GM18502 (cell line): ENCODE measurements around the gene GTF2H4.
"Not testable (repeated sequence)": the region's sequence is repeated elsewhere in the genome, so short reads cannot be mapped to it uniquely, and the experiment has no call there.

ENCODE experiments used
- ATAC-seq: cut with Tn5 transposase; IDR thresholded peaks from one replicate; pipeline ENCODE4 v1.9.1; 2021; ENCODE audit warnings: mild to moderate bottlenecking; ENCODE audit not compliant: unreplicated experiment, poor library complexity

The GTF2H4 gene

GRCh38 chr6:30893666-30894065, 14.3 kb upstream of the GTF2H4 start:
- ATAC-seq = no peak

DNA sequence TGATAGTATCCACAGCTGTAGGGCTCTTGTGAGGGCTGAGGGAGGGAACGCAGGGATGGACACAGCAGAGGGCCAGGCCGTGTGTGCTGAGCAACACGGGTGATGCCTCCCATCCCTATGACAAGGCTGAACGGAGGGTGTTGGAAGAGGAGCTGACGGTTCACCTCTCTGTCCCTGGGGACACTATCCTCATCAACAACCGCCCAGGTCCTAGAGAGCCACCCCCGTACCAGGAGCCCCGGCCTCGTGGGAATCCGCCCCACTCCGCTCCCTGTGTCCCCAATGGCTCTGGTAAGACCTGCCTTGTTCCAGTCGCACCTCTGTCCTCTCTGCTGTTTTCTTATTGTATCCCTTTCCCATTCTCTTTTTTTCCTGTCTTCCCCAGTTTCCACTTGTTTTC, 13.6 kb upstream of the GTF2H4 start:
- ATAC-seq = no peak

GRCh38 chr6:30894935-30895334, 13.1 kb upstream of the GTF2H4 start:
- no peak for ATAC-seq

DNA sequence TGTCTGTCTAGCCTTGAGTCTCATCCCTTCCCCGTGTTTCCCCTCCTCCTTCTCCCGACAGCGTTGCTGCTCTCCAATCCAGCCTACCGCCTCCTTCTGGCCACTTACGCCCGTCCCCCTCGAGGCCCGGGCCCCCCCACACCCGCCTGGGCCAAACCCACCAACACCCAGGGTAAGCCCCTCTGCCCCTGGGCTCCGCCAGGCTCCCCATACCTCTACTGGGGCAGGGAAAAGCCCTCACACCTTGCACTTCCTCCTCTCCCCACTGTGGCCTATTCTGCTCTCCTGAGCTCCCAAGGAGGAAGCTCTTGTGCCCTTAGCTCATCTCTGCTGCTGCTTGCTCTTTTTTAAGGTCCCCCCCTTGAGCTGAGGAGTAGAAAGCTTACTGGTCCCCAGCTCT, 12.7 kb upstream of the GTF2H4 start:
- ATAC-seq = no peak

GRCh38 chr6:30896541-30896940, 11.5 kb upstream of the GTF2H4 start:
- no peak for ATAC-seq

- ATAC-seq = no peak
Observed at GRCh38 chr6:30897882-30898281, 10.1 kb upstream of the GTF2H4 start.

DNA sequence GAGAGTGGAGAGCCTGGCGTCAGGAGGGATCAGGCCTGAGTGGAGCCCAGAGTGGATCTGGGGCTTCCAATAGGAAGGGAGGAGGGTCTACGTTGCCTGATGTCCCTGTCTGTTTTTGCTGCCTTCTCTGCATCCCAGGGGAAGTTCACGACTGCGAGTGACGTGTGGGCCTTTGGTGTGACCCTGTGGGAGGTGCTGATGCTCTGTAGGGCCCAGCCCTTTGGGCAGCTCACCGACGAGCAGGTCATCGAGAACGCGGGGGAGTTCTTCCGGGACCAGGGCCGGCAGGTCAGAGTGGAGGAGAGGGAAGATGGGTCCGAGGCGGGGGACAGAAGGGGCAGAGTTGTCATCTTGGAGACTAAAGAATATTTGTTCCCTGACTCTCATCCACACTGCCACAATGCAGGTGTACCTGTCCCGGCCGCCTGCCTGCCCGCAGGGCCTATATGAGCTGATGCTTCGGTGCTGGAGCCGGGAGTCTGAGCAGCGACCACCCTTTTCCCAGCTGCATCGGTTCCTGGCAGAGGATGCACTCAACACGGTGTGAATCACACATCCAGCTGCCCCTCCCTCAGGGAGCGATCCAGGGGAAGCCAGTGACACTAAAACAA, 9.2 kb upstream of the GTF2H4 start:
- no peak for ATAC-seq

DNA sequence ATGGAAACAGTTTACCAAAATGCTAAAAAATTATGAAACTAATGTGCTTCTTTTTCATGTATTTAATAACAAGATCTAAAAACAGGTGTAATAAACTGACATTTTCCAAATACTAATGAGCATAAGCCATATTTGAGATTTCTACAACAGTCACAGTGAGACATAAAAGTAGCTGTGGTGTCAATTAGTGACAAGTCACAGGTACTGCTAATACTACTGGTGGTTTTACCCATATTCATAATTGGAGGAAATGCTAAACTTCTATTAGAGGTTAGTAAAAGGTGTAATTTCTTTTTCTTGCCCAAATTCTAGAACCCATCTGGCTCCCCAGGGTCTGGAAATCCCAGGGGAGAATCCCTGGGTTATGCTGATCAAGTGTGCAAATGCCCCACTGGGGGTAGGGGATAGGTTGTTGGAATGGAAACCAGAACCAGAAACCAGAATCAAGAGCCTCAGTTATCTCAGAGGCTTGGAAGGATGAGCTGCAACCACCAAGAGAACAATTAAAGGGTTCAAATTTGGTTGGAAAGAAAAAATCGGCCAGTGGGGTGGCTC, 7.1 kb upstream of the GTF2H4 start:
- no peak for ATAC-seq

DNA sequence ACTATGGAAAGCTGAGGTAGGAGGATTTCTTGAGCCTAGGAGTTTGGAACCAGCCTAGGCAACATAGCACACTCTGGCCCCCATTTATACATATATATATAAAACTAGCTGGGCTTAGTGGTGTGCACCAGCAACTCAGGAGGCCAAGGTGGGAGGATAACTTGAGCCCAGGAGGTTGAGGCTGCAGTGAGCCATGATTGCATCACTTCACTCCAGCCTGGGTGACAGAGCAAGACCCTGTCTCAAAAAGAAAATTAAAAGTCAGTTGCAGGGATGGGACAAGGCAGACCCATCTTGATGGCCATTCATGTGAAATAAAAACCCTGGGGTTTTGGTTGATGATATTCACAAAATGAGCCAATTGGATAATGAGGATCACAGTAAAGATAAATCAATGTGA, 6.6 kb upstream of the GTF2H4 start:
- ATAC-seq = no peak

GRCh38 chr6:30902196-30902595, 5.8 kb upstream of the GTF2H4 start:
- ATAC-seq = not testable (repeated sequence)

DNA sequence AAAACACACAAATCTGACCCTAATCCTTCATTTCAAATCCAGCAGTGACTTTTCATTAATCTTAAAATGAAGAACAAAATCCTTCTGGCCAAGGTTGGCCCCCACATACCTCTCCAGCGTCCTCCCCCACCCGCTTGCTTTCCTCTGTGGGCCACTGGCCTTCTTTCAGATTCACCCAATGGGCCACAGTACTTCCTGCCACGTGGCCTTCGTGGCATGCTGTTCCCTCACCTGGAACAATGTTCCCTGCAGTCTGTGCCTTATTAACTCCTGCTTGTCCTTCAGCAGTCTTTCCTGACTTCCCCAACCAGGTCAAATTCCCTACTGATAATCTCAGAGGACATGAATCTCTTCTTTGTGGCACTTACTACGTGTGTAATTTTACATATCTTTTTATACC, 5.3 kb upstream of the GTF2H4 start:
- no peak for ATAC-seq

DNA sequence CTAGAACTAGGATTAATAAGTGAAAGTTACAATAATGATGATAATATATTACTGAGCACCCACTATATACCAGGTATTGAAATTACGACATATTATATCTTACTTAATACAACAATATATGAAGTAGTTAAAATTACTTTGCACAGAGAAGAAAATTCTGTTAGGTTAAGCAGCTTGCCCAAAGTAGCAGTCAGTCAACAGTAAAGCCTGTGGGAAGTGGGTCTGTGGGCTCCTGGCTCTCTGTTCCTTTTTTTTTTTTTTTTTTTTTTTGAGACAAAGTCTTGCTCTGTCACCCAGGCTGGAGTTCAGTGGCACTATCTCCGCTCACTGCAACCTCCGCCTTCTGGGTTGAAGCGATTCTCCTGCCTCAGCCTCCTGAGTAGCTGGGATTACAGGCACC, 4.8 kb upstream of the GTF2H4 start:
- ATAC-seq = no peak

DNA sequence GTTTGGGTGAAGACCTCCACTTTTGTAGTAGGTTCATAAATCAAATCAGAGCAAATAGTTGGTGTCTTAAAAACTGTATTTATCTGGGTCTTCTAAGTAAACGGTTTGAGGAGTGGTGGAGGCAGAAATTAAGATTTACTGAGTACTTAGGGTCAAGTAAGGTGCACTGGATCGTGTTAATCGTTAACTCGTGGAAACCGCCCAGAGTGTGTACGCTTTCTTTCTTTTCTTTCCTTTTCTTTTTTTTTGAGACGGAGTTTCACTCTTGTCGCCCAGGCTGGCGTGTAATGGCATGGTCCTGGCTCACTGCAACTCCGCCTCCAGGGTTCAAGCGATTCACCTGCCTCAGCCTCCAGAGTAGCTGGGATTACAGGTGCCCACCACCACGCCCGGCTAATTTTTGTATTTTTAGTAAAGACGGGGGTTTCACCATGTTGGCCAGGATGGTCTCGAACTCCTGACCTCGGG, 683 bp upstream of the GTF2H4 start:
- not testable (repeated sequence) for ATAC-seq

DNA sequence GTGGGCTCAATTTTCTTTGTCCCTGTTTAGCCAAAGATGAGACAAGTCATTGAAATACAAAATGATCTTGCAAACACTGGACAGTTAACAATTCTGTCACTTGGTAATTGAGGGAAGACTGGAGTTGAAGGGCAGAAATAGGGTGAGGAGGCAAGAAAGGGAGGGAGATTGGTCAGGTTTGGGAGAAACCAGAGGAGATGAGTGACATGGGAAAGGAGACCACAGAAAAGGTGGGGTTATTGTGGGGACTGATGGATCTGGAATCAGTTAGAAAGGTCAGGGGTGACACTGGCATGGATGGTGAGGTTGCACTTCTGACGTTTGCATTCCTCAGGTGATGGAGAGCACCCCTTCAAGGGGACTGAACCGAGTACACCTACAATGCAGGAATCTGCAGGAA, 693 bp downstream of the GTF2H4 start:
- no peak for ATAC-seq

GRCh38 chr6:30910473-30910872, 2.5 kb downstream of the GTF2H4 start:
- not testable (repeated sequence) for ATAC-seq

DNA sequence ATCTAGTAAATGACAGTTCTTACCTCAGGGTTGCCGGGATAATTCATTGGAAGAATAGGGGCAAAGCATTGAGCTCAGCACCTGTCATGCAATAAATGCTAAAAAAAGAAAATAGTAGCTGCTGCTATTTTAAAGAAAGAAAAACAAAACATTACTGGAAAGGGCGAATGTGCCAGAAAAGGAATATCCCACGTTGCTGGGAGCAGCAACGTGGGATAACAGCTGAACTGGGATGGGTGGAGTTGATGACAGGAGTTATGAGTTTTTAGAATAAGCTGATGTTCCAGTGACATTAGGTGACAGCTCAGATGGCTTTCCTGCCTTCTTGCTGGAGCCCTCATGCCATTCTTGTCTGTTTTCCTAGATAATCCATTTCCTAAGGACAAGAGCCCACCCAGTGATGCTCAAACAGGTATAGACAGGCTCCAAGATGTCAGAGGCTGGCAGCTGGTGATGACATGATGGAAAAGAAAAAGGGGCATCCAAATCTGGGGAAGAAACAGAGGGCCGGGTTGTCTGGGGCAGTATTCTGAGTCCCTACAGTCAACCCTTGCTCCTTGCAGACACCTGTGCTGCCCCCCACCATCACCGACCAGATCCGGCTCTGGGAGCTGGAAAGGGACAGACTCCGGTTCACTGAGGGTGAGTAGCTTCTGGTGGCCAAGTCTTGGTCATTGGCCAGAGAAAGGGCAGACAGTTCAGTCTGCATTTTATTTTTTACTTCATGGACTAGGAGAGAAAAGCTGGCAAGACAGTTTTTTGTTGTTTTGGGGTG, 4.9 kb downstream of the GTF2H4 start:
- no peak for ATAC-seq

GRCh38 chr6:30913721-30914075, 5.7 kb downstream of the GTF2H4 start:
- no peak for ATAC-seq

GRCh38 chr6:30914076-30914853, 6.3 kb downstream of the GTF2H4 start, which contains the start of gene VARS2:
Gene VARS2, plus strand, starts transcription at chr6:30914238. Its CDS starts 599 bp downstream, at chr6:30914837.
- ATAC-seq = peak; percentile 84

GRCh38 chr6:30914854-30915590, 7.0 kb downstream of the GTF2H4 start:
- ATAC-seq = no peak

GRCh38 chr6:30915591-30915946, 7.6 kb downstream of the GTF2H4 start:
- no peak for ATAC-seq
